ENCODE data around the gene CDC25B. TPM values are rescaled to one million over a fixed set of nuclear protein-coding genes. Genes with fewer than 3 reads are reported as not detected.

The CDC25B gene
- total and polyA plus RNA-seq, 2 of the 13 experiments (the other 11 are each of a cell fraction or from before 2014, with no cell fraction given) = 14.5 to 19.4 TPM

- TF ChIP-seq ZC3H4 (CRISPR knock-in tag; IDR thresholded peaks at IDR 0.05; ENCODE audit: borderline replicate concordance) = no peak
- TF ChIP-seq HCFC1 (IDR thresholded peaks at IDR 0.05; ENCODE audit: low read depth, low read length) = no peak
- no peak for TF ChIP-seq POLR2AphosphoS5 (IDR thresholded peaks at IDR 0.05; ENCODE audit: low read depth, low read length)
- peak; percentile 36; the same call in 1 of the 2 replicates for TF ChIP-seq ZNF292 (CRISPR knock-in tag; IDR thresholded peaks at IDR 0.05; ENCODE audit: borderline replicate concordance, low read depth)
- TF ChIP-seq, protein P1, sequence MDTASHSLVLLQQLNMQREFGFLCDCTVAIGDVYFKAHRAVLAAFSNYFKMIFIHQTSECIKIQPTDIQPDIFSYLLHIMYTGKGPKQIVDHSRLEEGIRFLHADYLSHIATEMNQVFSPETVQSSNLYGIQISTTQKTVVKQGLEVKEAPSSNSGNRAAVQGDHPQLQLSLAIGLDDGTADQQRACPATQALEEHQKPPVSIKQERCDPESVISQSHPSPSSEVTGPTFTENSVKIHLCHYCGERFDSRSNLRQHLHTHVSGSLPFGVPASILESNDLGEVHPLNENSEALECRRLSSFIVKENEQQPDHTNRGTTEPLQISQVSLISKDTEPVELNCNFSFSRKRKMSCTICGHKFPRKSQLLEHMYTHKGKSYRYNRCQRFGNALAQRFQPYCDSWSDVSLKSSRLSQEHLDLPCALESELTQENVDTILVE (CRISPR knock-in tag; IDR thresholded peaks at IDR 0.05) = no peak
- no peak for TF ChIP-seq CBX2 (IDR thresholded peaks at IDR 0.05; ENCODE audit: low read depth, low read length)
- TF ChIP-seq CBX2 (CRISPR knock-in tag; IDR thresholded peaks at IDR 0.05; ENCODE audit: low read depth) = peak; percentile 88; the same call in 1 of the 2 replicates
- peak; percentile 79 for TF ChIP-seq ZNF451 (CRISPR knock-in tag; IDR thresholded peaks at IDR 0.05)
- peak; percentile 34 for TF ChIP-seq UBTF (CRISPR knock-in tag; IDR thresholded peaks at IDR 0.05)
- TF ChIP-seq, protein P2, sequence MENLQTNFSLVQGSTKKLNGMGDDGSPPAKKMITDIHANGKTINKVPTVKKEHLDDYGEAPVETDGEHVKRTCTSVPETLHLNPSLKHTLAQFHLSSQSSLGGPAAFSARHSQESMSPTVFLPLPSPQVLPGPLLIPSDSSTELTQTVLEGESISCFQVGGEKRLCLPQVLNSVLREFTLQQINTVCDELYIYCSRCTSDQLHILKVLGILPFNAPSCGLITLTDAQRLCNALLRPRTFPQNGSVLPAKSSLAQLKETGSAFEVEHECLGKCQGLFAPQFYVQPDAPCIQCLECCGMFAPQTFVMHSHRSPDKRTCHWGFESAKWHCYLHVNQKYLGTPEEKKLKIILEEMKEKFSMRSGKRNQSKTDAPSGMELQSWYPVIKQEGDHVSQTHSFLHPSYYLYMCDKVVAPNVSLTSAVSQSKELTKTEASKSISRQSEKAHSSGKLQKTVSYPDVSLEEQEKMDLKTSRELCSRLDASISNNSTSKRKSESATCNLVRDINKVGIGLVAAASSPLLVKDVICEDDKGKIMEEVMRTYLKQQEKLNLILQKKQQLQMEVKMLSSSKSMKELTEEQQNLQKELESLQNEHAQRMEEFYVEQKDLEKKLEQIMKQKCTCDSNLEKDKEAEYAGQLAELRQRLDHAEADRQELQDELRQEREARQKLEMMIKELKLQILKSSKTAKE (CRISPR knock-in tag; IDR thresholded peaks at IDR 0.05; ENCODE audit: borderline replicate concordance) = no peak
- TF ChIP-seq, protein P3, sequence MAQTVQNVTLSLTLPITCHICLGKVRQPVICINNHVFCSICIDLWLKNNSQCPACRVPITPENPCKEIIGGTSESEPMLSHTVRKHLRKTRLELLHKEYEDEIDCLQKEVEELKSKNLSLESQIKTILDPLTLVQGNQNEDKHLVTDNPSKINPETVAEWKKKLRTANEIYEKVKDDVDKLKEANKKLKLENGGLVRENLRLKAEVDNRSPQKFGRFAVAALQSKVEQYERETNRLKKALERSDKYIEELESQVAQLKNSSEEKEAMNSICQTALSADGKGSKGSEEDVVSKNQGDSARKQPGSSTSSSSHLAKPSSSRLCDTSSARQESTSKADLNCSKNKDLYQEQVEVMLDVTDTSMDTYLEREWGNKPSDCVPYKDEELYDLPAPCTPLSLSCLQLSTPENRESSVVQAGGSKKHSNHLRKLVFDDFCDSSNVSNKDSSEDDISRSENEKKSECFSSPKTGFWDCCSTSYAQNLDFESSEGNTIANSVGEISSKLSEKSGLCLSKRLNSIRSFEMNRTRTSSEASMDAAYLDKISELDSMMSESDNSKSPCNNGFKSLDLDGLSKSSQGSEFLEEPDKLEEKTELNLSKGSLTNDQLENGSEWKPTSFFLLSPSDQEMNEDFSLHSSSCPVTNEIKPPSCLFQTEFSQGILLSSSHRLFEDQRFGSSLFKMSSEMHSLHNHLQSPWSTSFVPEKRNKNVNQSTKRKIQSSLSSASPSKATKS (CRISPR knock-in tag; IDR thresholded peaks at IDR 0.05) = no peak
- peak; percentile 54 for TF ChIP-seq ASH2L (IDR thresholded peaks at IDR 0.05; ENCODE audit: insufficient read length, low read depth, low read length)
- TF ChIP-seq ZNF589 (CRISPR knock-in tag; conservative IDR thresholded peaks at IDR 0.05) = no peak
- no peak for TF ChIP-seq NFYB (CRISPR knock-in tag; IDR thresholded peaks at IDR 0.05)
- no peak for TF ChIP-seq RORA (CRISPR knock-in tag; IDR thresholded peaks at IDR 0.05)
- TF ChIP-seq ELF3 (CRISPR knock-in tag; IDR thresholded peaks at IDR 0.05) = no peak
- no peak for TF ChIP-seq ZNF121 (CRISPR knock-in tag; IDR thresholded peaks at IDR 0.05)
- peak; percentile 48; the same call in 1 of the 2 replicates for TF ChIP-seq ETV5 (CRISPR knock-in tag; IDR thresholded peaks at IDR 0.05; ENCODE audit: borderline replicate concordance)
- no peak for TF ChIP-seq CCAR2 (optimal IDR thresholded peaks at IDR 0.05; ENCODE audit: low read depth, low read length)
- TF ChIP-seq MATR3 (CRISPR knock-in tag; IDR thresholded peaks at IDR 0.05) = no peak
Observed at GRCh38 chr20:3749689-3750531, 46.2 kb upstream of the CDC25B start (continued).

All from HepG2 (cell line).